Left forelimb (tissue), 1 donor: ENCODE results near the gene PLET1.
"Not testable (repeated sequence)": the region's sequence is repeated elsewhere in the genome, so short reads cannot be mapped to it uniquely, and the experiment has no call there.

Experiments
- DNase-seq: peaks from one replicate; pipeline ENCODE4 v3.0.0-alpha.2; 2018; ENCODE audit warnings: low spot score

The PLET1 gene

DNA sequence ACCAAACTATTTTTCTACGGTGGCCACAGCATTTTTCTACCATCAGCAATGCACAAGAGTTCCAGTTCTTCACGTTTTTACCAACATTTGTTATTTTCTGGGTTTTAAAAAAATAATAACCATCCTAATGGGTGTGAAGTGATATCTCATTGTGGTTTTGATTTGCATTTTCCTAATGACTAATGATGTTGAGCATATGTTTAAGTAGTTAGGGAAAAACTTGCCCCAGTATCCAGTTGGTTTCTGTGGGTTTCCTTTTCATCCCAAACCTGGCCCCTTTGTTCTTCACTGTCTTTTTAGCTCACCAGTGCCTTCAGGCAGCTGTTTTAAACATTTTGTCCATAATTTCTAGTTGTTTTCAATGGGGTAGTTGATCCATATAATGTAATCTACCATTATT lies 49.1 kb downstream of the PLET1 start:
- DNase-seq, result no peak

DNA sequence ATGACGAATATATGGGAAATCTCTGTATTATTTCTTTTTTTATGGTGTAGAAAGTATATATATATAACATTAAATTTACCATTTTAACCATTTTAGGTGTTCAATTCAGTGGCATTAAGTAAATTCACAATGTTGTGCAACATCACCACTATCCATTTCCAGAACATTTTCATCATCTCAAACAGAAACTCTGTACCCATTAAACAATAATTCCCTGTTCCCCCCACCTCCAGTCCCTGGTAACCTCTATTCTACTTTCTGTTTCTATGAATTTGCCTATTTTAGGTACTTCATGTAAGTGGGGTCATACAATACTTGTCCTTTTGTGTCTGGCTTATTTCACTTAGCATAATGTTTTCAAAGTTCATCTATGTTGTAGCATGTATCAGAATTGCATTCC lies 49.8 kb downstream of the PLET1 start:
- DNase-seq, result no peak

GRCh38 chr11:112206071-112206470 lies 54.6 kb downstream of the PLET1 start:
- no peak for DNase-seq

DNA sequence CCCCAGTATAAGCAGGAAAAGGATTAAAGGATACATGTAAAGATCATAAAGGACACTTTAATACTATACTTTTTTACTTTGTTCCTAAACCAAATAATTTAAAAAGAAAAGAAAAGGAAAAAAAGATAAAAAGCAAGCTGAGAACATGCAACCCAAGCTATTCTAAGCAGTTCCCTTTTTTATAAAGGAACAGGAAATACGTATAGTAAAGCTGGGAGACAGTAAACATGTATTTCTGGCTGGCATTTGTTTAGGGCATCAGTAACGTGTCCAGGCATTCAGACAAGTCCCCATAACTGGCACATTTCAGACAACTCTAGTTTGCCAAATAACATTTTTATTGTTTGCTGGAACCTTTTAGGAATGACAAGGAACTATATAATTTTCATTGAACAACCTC lies 60.4 kb downstream of the PLET1 start:
- DNase-seq, result no peak

- DNase-seq, result not testable (repeated sequence)
Measured at GRCh38 chr11:112199101-112199500, 61.6 kb downstream of the PLET1 start.
